Spleen (tissue), 11 donors: ENCODE measurements around the gene ARRB2. TPM values are rescaled to one million over a fixed set of nuclear protein-coding genes. Genes with fewer than 3 reads are reported as not detected.

Experiments used
- DNase-seq: peaks from one replicate; pipeline ENCODE4 v3.0.0-alpha.2; 2020
- H3K27ac ChIP-seq, 8 donors: fragments of 200-600 bp; sonication (generic) in 7 of 8; 1 replicate in 4 of 8; 2 replicates in 4 of 8; pipeline versions ENCODE4 v1.5.0 to v1.8.0; 2016 to 2021; ENCODE audit warnings: inconsistent platforms in 4 of 8, mild to moderate bottlenecking in 4 of 8, moderate library complexity in 1 of 8
- H3K27me3 ChIP-seq, 7 donors: fragments of 200-600 bp; sonication (generic) in 6 of 7; replicated peaks in 1 of 7; 1 replicate in 4 of 7; 2 replicates in 3 of 7; pipeline versions ENCODE4 v1.5.0 to v1.8.0; 2016 to 2021; ENCODE audit warnings: inconsistent platforms in 3 of 7, mild to moderate bottlenecking in 1 of 7
- H3K36me3 ChIP-seq, 6 donors: fragments of 200-600 bp; sonication (generic) in 5 of 6; 1 replicate in 4 of 6; 2 replicates in 2 of 6; pipeline versions ENCODE4 v1.5.0 to v1.8.0; 2016 to 2021; ENCODE audit warnings: inconsistent platforms in 2 of 6
- H3K4me1 ChIP-seq, 6 donors: fragments of 200-600 bp; sonication (generic) in 5 of 6; 1 replicate in 3 of 6; 2 replicates in 3 of 6; pipeline versions ENCODE4 v1.5.0 to v1.8.0; 2016 to 2021; ENCODE audit warnings: inconsistent platforms in 3 of 6
- H3K4me3 ChIP-seq, 8 donors: fragments of 200-600 bp; sonication (generic) in 7 of 8; 1 replicate in 4 of 8; 2 replicates in 4 of 8; pipeline versions ENCODE4 v1.5.0 to v1.8.0; 2016 to 2021; ENCODE audit warnings: inconsistent platforms in 4 of 8, mild to moderate bottlenecking in 4 of 8, moderate library complexity in 2 of 8
- H3K9me3 ChIP-seq, 8 donors: fragments of 200-600 bp; sonication (generic) in 7 of 8; 1 replicate in 4 of 8; 2 replicates in 4 of 8; pipeline versions ENCODE4 v1.5.0 to v1.8.0; 2016 to 2021; ENCODE audit warnings: inconsistent platforms in 4 of 8
- CTCF ChIP-seq, 11 experiments: fragments of 200-600 bp in 7 of 11; fragments of 450-650 bp in 4 of 11; sonication (generic) in 4 of 11; IDR thresholded peaks in 8 of 11; conservative IDR thresholded peaks in 3 of 11; 1 replicate in 7 of 11; 2 replicates in 4 of 11; pipeline versions ENCODE4 v1.4.0 to v1.8.0; 2016 to 2021; ENCODE audit warnings: antibody characterized with exemption in 11 of 11, inconsistent platforms in 4 of 11, mild to moderate bottlenecking in 1 of 11
- POLR2A ChIP-seq, 3 donors: fragments of 450-650 bp; IDR thresholded peaks; one replicate each; pipeline ENCODE4 v1.5.1; 2017; ENCODE audit warnings: antibody characterized with exemption in 3 of 3, mild to moderate bottlenecking in 1 of 3
- POLR2AphosphoS5 ChIP-seq, 3 donors: sonication (generic); formaldehyde crosslinking; IDR thresholded peaks; one replicate each; pipeline ENCODE4 v1.5.1; 2017; ENCODE audit warnings: antibody characterized with exemption in 3 of 3
- WGBS, 5 donors: extraction: QIAGEN DNeasy Blood & Tissue Kit in 3 of 5; methylation state at CpG; one replicate each; pipeline versions ENCODE4 v1.1.5 to v1.1.7; 2013 to 2018; 5-methylcytosine and 5-hydroxymethylcytosine counted together
- intact Hi-C: fragments of 100-400 bp; cut with DNase I; formaldehyde crosslinking; loops from one replicate; pipeline ENCODE4 v1.15.0; 2023; ENCODE audit warnings: low total_unique reads
- polyA plus RNA-seq, 3 donors: library from polyadenylated mRNA; stranded (reverse); fragments of 200-250 nt; gene quantifications; one replicate each; pipeline ENCODE4 v1.2.1, GENCODE V29; 2013
- total RNA-seq, 7 donors: library from RNA; depleted of rRNA in 3 of 7; stranded (reverse); fragments of >200 nt in 3 of 7; fragmentation: NEBNext Ultra II Directional in 4 of 7; extraction: Animal tissue kit (Norgen Biotek cat#: 25700) in 4 of 7; gene quantifications; one replicate each; pipeline versions ENCODE4 v1.1.0 to v1.2.1, GENCODE V29; 2016 to 2021
- donor health status: healthy with polysubstance abuse.
- donor health status: DM: no; HTN: no; CAD: no; lungs with moderate emphysema.
- donor health status: DM: no; HTN: no; CAD: no.
- donor health status: Bipolar disorder and iron deficiency.
- donor health status: healthy.
- donor health status: DM: no; HTN: no; CAD: no.
- donor health status: DM: yes; HTN: yes; CAD: no.

The ARRB2 gene
- total and polyA plus RNA-seq, 10 donors = 61.4 to 416 (median 209) TPM

- Histone ChIP-seq H3K36me3 (peaks cover 0 to 15% (median 8%) of the 10 kb centered on the region in 6 donors), H3K27ac (no peak overlapping the region), H3K4me3 (no peak overlapping the region), H3K9me3 (no peaks in the 10 kb centered on the region), H3K27me3 (peaks cover 0 to 4% (median 0%) of the 10 kb centered on the region in 7 donors), H3K4me1 (no peaks in the 10 kb centered on the region)
- DNase-seq = no peak
- WGBS, 5 donors = 78 to 85% (median 84%) methylated on average over 5 of the region's 5 CpGs
- TF ChIP-seq POLR2A (IDR thresholded peaks at IDR 0.05) = no peak
- no peak for TF ChIP-seq POLR2AphosphoS5 (IDR thresholded peaks at IDR 0.05)
- TF ChIP-seq CTCF (IDR thresholded peaks at IDR 0.05 in 8 of 11, conservative IDR thresholded peaks at IDR 0.05 in 3 of 11) = no peak
- intact Hi-C loops = no loop called here
Observed at GRCh38 chr17:4666296-4666695, 44.1 kb upstream of the ARRB2 start.

GRCh38 chr17:4667166-4667565 lies 43.3 kb upstream of the ARRB2 start:
- H3K4me3 ChIP-seq = no peak overlapping the region
- 82 to 92% (median 84%) methylated on average over 4 of the region's 4 CpGs for WGBS, 5 donors
- intact Hi-C loops = no loop called here
- TF ChIP-seq CTCF (IDR thresholded peaks at IDR 0.05 in 8 of 11, conservative IDR thresholded peaks at IDR 0.05 in 3 of 11) (no peak), POLR2A (IDR thresholded peaks at IDR 0.05) (no peak), POLR2AphosphoS5 (IDR thresholded peaks at IDR 0.05) (no peak)
- peaks cover 0 to 4% (median 0%) of the 10 kb centered on the region in 7 donors for H3K27me3 ChIP-seq
- no peak overlapping the region for H3K27ac ChIP-seq
- H3K9me3 ChIP-seq = no peaks in the 10 kb centered on the region
- H3K36me3 ChIP-seq = peaks cover 0 to 24% (median 16%) of the 10 kb centered on the region in 6 donors
- no peak for DNase-seq
- no peaks in the 10 kb centered on the region for H3K4me1 ChIP-seq

GRCh38 chr17:4672055-4672630 lies 38.3 kb upstream of the ARRB2 start:
- peaks cover 0 to 74% (median 66%) of the 10 kb centered on the region in 6 donors for H3K36me3 ChIP-seq
- WGBS, 5 donors = 88 to 96% (median 94%) methylated on average over 9 of the region's 9 CpGs
- no peak for DNase-seq
- H3K9me3 ChIP-seq = no peaks in the 10 kb centered on the region
- TF ChIP-seq CTCF (IDR thresholded peaks at IDR 0.05 in 8 of 11, conservative IDR thresholded peaks at IDR 0.05 in 3 of 11) = no peak
- no peak for TF ChIP-seq POLR2AphosphoS5 (IDR thresholded peaks at IDR 0.05)
- no peak for TF ChIP-seq POLR2A (IDR thresholded peaks at IDR 0.05)
- intact Hi-C loops = no loop called here
- H3K27ac ChIP-seq = no peak overlapping the region
- no peaks in the 10 kb centered on the region for H3K27me3 ChIP-seq
- peaks cover 0 to 12% (median 0%) of the 10 kb centered on the region in 6 donors for H3K4me1 ChIP-seq
- no peak overlapping the region for H3K4me3 ChIP-seq

- H3K4me1 ChIP-seq = peaks cover 0 to 12% (median 0%) of the 10 kb centered on the region in 6 donors
- WGBS, 5 donors = 89 to 94% (median 92%) methylated on average over 8 of the region's 8 CpGs
- DNase-seq = no peak
Observed at GRCh38 chr17:4672751-4673150, 37.7 kb upstream of the ARRB2 start.

More at GRCh38 chr17:4672751-4673150, 37.7 kb upstream of the ARRB2 start:
- Histone ChIP-seq H3K36me3 (peaks cover 0 to 80% (median 70%) of the 10 kb centered on the region in 6 donors), H3K4me3 (no peak overlapping the region), H3K27me3 (no peaks in the 10 kb centered on the region), H3K9me3 (no peaks in the 10 kb centered on the region), H3K27ac (no peak overlapping the region)
- TF ChIP-seq POLR2AphosphoS5 (IDR thresholded peaks at IDR 0.05) = no peak
- TF ChIP-seq POLR2A (IDR thresholded peaks at IDR 0.05) = no peak
- TF ChIP-seq CTCF (IDR thresholded peaks at IDR 0.05 in 8 of 11, conservative IDR thresholded peaks at IDR 0.05 in 3 of 11) = no peak
- intact Hi-C loops = no loop called here
